ENCODE measurements around the gene ZNF236.

ZNF236 gene

GRCh38 chr18:76967721-76968472 lies 145.5 kb downstream of the ZNF236 start:
- no peak for DNase-seq (ENCODE audit: extremely low read depth in 1 of 2, low read depth in 1 of 2)

DNA sequence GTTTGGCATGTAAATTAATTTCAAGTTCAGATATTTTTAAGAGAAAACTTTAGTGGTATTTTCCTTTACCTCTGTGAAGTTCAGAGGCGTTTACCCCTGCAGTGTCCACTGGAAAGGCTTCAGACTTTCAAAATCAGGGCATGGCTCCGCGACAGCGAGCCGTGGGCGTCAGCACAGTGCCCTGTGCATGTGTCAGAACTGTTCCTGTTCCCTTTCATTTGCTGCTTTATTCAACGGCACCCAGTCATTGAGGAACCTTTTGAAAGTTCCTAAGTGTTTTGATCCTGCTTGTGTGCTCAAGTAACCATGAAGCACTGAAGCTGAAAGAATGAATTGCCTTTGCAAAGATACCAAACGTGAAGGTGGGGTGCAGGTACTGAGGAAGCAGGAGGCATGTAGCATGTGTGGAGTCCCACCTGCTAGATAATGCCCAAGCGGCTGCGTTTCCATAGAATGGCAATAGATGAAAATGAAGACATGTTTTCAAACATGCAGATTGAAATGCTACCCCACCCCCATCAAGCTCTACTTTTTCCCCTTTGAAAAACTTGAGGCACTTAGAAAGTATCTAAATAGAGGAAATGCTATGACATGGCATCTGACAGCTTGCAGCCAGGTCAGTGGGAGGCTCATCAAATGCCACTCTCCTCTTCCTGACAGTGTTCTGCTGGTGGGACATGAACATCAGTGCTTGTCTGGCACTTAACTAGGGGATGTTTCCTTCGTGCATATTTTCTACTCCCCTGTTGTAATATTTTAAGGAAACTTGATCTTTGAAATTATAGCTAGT lies 148.6 kb downstream of the ZNF236 start:
- DNase-seq (ENCODE audit: extremely low read depth in 1 of 2, low read depth in 1 of 2): no peak

DNA sequence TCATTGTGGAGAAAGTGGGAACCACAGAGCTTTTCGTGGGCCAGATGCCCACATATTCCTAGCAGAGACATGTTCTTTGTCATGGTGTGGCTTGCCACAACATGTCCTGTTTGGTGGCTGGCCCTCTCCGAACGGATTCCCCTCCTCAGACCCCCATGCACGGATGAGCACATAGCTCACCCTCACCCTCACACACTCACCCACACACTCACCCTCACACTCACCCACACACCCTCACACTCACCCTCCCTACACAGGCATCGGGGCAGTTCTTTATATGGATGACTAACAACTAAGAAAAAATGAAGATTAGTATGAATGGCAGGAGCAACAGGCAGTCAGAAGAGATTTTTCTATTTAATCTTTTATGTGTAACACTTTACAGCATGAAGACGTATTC lies 149.9 kb downstream of the ZNF236 start:
- DNase-seq (ENCODE audit: extremely low read depth in 1 of 2, low read depth in 1 of 2): no peak

DNA sequence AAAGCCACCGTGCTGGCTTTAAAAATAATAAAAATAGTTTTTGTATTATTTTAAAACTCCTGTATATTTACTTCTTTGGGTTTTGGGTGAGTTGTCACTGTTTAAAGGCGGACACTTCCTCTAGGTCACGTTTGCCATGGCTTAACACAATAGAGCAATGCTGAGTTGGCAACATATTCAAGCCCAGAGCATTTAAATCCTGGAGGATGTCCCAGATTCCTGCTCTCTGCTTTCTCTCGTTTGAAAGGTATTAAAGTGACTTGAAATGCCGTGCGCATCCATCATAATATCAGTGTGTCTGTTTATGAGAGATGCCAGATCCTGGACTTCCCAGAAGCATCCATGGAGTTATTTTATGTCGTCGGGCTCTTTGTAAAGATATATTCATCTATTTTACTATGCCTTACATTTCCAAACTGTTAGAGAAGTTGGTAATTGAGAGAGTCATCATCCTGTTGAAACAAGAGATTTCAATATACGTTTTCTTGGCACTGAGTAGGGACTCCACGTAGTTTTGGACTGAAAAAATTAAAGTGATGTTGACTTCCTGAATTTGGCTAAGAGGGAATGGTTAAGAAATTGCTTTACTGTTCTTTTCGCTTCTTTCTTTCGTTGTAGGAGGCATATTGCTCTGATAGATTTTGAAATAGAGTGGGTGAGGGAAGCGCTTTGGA lies 150.6 kb downstream of the ZNF236 start:
- no peak for DNase-seq (ENCODE audit: extremely low read depth in 1 of 2, low read depth in 1 of 2)

DNA sequence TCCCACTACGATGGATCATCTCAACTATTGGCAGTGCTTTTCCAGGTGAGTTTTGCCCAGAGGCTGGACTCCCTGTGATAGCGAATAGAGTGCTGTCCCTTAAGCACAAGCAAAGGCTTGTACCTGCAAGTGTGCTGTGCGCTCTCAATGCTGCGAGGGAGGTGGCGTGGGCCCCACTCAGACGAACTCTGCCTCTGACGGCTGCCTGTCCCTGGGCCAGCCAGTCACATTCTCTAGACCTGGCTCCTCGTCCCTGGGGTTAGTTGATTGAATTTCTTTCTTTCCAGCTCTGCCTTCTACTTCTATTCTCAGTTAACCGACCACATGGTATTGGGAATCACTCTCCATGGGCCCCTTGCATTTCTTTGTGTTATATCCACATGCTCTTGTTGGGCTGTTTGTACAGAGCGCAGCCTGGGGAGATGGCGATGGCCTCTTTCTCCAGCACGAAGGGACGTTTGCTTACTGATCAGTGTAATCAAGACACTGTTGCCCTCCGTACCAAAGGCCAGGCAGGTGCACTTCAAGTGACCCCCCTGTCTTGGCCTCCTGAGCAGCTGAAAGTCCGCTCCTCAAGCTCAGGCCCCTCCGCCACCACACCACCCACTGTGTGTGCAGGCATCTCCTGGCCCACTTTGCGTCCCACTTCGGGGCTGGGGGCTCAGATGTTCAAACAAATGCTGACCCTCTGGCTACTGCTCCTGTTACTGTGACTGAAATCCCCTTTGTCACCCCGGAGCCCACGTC lies 151.3 kb downstream of the ZNF236 start:
- no peak for DNase-seq (ENCODE audit: extremely low read depth in 1 of 2, low read depth in 1 of 2)

DNA sequence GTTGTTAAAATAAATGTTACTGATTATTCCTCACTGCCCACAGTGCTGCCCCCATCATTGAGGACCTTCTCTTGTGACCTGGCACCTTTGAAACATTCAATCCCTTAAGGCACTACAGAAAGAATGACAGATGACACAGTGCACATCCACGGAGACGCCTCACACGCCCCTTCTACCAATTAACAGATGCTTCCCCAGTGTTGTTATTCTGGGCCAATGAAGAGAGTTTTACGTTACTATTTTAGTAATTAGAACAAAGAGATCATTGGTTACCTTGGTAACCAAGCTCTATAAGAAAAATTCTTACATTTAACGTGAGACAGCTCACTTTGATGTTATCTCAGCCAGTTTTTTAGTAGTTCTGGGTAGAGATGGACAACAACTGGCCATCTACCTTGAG lies 152.0 kb downstream of the ZNF236 start:
- no peak for DNase-seq (ENCODE audit: extremely low read depth in 1 of 2, low read depth in 1 of 2)

DNA sequence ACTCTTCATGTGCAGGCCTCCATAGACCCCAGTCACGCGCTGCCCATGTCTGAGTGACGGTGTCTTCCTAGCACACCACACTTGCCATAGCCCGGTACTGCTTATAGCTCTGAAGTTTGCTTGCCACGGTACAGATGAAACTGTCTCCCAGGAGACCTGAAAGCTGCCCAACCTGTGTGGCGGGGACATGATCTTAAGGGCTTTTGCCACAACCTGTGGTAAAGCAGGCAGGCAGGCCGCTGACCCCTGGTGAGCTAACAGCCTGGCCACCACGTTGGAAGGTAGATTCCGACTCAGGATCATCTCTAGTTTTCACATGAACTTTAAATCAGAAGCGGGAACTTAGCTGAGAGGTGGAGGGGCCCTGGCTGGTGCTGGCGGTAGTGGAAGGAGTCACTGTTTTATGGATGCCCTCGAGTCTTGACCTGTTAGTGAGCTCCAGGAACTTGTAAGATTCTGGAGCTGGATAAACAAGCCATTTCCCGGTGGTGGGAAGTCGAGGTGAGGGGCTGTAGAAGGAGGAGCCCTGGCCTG lies 153.3 kb downstream of the ZNF236 start:
- no peak for DNase-seq (ENCODE audit: extremely low read depth in 1 of 2, low read depth in 1 of 2)

- DNase-seq (ENCODE audit: extremely low read depth in 1 of 2, low read depth in 1 of 2): no peak
These were observed 154.8 kb downstream of the ZNF236 start for GRCh38 chr18:76977108-76977621.

DNA sequence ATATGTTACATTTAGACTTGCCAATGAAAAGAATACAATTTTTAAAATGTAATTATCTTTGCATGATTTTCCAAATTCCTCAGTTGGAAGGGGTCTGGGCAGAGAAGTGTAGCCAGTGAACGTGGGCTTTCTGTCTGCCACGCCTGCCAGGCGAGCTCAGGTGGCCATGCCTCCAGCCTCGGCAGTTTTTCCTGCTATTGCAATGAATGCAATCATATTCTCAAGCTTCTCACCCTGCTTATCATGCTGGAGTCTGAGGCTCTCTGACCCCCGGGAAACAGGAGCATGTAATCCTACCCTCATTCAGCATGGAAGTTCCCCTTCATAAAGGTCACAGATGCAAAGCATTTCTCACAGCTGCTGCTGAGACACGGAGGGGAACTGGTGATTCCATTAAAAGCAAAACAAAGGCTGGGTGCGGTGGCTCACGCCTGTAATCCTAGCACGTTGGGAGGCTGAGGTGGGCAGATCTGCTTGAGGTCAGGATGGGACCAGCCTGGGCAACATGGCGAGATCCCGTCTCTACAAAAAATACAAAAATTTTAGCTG lies 155.4 kb downstream of the ZNF236 start:
- DNase-seq (ENCODE audit: extremely low read depth in 1 of 2, low read depth in 1 of 2): no peak

DNA sequence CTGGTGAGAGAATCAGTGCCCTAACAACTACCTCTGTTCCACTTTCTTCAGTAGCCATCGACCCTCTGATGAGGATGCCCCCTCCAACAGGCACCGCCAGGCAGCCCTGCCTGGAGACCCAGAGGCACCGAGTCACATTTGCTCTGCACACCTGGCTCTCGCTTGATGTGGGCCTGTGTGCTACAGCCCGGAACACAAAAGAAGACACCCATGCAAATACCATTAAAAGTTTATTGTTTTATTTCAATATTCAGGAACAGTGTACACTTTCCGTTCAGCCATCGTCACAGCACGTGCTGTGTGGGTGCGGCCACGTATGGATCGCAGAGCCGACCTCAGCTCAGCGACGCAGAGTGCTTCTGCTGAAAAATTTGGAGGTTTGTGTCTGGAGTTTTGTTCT lies 156.3 kb downstream of the ZNF236 start:
- no peak for DNase-seq (ENCODE audit: extremely low read depth in 1 of 2, low read depth in 1 of 2)

- no peak for DNase-seq (ENCODE audit: extremely low read depth in 1 of 2, low read depth in 1 of 2)
These were observed 156.9 kb downstream of the ZNF236 start for GRCh38 chr18:76979111-76979751.

- no peak for DNase-seq (ENCODE audit: extremely low read depth in 1 of 2, low read depth in 1 of 2)
These were observed 157.5 kb downstream of the ZNF236 start for GRCh38 chr18:76979906-76980305.

DNA sequence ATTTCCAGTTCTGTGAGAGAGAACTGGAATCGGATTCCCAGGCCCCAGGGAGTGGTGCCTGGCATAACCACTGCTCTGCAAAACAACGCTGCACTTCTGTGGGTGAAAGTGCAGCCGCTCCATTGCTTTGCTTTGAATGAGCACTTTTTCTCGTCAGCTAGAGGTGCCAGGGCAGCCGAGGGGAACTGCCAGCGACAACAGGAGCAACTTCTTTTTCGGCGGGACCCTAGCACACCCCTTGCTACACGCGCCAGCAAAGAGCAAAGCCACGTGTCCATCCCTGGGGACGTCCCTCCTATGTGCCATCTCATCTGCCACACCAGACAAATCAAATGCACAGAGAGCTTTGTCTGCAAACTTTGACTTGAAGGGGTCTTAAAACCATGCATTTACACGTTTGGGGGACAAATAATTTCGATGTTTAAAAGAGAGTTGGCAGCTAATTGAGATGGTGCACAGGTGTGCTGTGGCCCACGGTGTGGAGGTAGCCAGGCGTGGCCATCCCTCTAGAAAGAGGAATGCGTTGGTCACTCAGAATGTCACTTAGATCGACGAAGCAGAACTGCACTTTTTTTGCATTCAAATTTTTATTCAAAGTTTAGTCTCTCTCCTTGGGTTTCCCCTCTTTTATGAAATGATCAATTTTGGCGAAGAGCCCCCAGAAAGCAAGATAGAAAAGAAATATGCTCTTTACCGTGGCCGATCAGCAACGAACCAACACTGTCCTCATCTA lies 158.5 kb downstream of the ZNF236 start:
- DNase-seq (ENCODE audit: extremely low read depth in 1 of 2, low read depth in 1 of 2): no peak

DNA sequence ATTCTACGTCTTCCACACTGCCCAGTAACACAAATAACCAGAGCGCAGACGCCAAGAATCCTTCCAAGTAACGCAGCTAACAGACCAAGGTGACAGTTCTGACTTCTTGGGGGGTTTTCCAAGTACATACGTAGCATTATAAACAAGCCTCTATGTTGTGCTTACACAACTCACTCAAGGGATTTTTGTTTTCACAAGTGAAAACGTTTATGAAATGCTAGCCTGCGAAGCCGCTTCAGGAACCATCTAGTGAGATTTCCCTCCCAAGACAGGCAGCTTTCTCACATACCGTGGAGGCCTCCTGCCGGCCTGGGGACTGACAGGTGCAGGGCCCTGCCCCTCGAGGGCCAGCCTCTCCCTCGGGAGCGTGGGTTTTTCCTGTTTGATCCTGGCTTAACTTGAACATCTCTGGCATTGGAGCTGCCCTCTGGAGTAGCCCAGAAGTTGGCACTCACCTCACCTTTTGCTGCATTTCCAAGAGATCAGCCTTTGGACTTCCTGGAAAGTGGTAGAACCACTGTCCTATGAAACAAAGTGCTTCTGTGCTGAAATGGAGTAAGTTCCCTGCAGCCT lies 159.1 kb downstream of the ZNF236 start:
- no peak for DNase-seq (ENCODE audit: extremely low read depth in 1 of 2, low read depth in 1 of 2)

DNA sequence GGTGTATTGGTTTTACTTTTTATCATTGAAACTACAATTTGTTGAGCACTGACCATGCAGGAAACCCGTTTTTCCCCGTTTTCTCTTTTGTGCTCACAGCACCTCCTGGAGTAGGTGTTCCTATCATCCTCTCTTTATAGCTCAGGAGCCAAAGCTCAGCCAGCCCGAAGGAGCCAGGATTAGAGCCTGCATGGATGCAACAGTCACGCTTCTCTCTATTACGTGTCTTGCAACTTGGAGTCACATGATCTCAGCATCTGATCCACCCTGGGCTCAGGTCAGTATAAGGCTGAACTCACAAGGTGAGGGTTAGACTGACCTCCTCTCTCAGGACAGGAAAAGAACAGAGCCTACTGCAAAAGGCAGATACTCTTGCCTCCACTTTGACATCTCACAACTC lies 159.7 kb downstream of the ZNF236 start:
- DNase-seq (ENCODE audit: extremely low read depth in 1 of 2, low read depth in 1 of 2): no peak

DNA sequence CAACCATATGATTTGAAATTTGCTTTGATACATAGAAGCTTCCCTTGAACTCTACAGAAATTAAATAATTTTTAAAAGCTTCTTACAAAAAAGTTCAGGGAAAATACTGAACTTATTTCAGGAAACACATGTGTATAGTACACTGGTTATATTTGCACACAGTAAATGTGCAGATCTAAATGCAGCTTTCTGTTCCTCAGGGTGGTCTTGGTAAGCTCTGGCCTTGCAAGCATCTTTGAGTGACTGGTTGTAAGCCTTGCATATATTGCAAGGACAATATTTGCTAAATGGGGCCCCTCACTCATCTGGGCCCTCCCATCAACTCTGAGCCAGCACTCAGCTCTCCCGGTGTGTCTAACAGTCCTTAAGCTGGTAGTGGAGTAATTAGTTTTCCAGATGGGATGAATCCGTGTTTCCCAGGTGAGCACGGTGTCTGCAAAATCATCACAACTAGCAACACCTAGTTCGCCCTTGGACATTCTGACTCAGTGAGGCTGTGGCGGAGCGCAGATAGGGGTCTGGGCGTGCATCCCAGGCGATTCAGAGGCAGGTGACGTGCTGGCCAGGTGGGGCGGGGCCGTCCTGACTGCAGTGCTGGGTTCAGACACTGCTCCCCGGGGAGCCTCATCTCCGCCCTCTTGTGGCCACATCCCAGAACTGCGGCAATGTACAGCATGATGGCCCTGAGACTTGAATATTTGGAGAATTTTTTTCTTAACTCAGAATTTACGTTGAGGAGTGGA lies 160.7 kb downstream of the ZNF236 start:
- DNase-seq (ENCODE audit: extremely low read depth in 1 of 2, low read depth in 1 of 2): peak; percentile 49 to 74

DNA sequence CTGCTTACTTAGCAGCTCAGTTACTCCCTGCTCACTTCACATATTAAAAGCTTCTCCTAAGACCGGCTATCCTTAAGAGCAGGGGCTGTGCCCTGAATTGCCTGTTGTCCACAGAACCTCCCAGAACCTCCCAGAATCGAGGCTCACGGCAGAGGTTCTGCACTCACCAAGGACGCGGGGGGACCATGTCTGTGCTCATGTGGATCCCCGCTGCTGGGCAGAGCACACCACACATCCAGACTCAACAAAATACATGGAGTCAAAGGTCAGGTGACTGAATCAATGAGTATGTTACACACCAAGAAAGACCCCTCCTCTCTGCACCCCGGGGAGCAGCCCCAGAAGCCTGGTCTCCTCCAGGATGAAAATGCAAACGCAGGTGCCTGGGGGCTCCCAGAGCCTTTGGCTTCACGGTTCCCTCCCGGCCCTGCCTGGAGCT lies 161.3 kb downstream of the ZNF236 start:
- no peak for DNase-seq (ENCODE audit: extremely low read depth in 1 of 2, low read depth in 1 of 2)
